GM11168 (cell line): ENCODE results near the gene CELA3A.
"Not testable (repeated sequence)": the region's sequence is repeated elsewhere in the genome, so short reads cannot be mapped to it uniquely, and the experiment has no call there.

Experiments
- in situ Hi-C: fragments of 300-500 bp; cut with MboI; formaldehyde crosslinking; loops from one replicate; pipeline ENCODE4 v1.12.0; 2022; ENCODE audit warnings: low sequenced_read_pairs; ENCODE audit not compliant: unreplicated experiment

The CELA3A gene, protein sequence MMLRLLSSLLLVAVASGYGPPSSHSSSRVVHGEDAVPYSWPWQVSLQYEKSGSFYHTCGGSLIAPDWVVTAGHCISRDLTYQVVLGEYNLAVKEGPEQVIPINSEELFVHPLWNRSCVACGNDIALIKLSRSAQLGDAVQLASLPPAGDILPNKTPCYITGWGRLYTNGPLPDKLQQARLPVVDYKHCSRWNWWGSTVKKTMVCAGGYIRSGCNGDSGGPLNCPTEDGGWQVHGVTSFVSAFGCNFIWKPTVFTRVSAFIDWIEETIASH

DNA sequence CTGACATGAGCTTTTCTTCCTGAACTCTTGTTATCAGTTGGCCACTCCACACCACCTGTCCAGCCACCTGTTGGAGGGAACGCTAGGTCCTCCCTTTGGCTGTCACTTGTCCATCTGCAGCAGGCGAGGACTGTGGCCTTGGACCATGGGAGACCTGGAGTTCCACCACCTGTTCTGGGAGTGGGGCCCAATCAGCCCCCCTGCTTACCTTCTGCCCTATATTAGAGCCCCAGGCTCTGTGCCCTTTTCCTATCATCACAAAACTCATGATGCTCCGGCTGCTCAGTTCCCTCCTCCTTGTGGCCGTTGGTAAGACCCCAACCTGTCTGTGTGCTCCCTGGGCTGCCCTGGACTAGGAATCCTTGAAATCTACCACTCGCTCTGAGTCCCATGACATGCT is at the start of gene CELA3A:
CELA3A (plus strand) TSS at position 249 of the 400 bp plus-strand sequence; CDS start at position 267, 18 bp downstream.
- in situ Hi-C loops, result no loop called here

DNA sequence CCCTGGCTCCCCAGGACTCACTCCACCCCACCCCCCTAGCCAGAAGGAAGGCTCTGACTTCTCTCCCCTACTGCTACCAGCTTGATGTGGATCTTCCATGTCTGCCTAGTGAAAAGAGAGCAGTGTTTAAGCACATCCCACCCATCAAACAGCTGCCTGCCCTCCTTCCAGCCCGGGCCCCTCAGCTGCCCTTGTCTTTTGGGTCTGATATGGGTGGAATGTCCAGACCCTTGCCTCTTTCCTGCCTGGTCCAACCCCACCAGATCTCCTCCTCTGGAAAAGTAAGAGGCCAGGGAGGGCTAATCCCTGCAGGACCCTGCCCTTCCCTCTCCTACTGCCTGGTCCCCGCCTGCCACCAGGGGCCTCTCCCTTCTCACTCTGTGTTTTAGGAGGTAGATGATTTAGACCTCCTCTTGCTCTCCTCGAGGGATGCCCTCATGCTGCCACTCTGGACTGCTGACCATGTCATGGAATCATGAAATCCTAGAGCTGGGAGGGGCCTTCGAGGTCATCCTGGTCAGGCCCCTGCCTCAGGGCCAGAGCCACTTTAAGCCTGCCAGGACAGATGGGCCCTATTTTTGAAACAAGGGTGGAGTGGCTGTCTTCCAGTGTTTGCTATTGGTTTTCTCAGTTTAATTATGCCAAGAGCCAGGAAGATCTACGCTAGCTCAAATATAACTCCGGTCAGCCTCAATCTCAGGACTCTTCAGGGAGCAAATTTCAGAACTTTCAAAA is 48.5 kb upstream of the CELA3A start:
- in situ Hi-C loops, result no loop called here

DNA sequence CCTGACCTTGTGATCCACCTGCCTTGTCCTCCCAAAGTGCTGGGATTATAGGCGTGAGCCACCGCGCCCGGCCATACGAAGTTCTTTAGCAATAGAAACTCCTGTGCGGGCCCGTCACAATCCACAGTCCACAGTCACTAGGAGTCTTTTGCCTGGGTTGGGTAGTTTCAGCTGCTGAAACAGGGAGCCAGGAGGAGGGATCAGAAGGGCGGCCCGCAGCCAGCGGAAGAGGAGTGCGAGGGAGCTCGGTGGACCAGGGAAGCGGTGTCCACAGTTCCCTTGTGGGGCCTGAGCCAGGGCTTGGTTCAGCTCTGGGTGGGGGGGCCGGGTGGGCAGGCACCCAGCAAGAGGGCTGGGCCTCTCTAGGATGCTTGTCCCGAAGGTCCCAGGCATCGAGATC is 46.4 kb upstream of the CELA3A start:
- in situ Hi-C loops, result no loop called here

DNA sequence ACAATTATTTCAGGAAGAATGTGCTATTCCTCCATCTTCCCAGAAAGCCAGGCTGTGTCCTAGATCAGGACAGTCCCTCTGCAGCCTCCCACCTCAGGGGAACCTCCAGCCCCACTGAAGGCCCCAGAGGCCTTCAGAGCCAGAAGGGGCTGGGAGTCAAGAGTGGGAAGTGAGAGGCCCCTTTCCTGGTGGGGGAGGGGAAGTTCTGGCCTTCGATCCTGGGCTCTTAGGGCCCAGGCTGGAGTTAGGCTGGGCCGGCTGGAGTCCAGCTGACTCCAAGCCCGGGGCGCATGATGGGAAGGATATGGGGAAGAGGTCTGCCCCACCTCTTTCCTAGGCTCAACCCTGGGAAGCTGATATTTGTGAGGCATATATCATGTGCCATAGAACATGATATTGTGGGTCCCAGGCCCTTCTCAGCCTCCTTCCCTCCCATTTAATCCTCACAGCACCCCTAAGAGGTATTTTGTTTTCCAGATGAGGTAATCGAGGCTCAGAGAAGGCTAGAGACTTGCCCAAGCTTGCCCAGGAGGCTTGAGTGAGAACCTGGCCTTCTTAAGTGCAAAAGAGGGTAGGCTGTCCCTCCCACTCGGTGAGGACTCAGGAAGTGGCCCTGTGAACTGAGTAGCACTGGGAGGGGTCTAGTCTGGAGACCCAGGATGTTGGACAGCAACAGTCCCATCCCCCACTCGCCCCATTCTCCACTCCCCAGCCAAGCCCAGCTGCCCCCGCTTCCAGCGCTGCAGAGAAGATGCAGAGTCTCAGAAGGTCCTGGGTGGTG is 45.8 kb upstream of the CELA3A start:
- in situ Hi-C loops, result no loop called here

DNA sequence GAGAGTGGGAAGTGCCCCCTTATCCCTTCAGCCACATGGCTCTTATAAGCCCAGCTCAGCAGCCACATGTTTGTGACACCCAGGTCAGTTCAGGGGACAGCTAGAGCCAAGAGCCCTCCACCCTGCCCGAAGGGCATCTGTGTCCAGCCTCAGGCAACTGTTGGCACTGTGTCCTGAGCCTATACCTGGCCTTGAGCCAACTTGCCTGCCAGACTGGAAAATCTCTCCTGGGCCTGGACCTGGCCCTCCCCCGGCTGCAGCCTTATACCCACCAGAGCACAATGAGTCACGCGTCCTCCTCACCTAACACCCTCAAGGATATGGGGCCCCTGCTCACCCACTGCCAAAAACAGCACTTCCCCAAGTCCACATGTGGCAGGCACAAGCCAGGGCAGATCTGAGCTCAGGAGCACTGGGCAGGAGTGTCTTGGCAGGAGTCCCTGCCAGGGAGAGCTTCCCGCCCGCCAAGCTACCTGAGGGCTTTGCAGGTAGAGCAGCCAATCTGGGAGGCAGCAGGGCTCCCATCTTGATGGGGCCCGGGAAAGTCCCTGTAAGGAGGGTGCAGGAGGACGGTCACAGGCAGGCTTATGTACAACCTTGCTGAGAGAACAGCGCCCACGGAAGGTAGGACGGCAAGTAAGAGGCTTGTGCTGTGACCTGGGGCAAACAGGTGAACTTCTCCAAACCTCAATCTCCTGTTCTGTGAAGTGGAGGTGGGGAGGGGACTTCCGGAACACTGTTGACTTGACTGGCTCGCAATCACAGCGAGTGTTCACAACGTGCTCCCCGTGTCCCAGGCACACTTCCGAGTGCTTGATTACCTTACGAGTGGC is 44.5 kb upstream of the CELA3A start:
- in situ Hi-C loops, result no loop called here

DNA sequence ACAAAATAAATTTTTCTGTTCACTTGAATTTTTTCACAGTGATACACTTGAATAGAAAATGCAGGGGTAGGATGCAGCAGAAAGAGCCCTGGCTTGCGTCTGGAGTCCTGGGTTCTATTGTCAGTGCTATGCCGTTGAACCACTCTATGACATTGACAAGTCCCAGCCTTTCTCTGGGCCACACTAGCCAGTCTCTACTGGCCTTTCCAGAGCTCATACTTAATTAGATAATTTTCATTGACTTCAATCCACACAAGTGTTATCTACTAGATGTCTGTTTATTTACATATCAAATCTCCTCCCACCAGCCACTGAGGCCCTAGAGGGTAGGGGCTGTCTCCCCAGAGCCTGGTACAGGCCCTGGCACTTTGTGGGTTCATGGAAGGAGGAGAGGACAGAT is 40.1 kb upstream of the CELA3A start:
- in situ Hi-C loops, result loop anchor here (10.0 kb wide), 1 partner anchor 297 kb away; the partner anchor contains the start of gene RAP1GAP

DNA sequence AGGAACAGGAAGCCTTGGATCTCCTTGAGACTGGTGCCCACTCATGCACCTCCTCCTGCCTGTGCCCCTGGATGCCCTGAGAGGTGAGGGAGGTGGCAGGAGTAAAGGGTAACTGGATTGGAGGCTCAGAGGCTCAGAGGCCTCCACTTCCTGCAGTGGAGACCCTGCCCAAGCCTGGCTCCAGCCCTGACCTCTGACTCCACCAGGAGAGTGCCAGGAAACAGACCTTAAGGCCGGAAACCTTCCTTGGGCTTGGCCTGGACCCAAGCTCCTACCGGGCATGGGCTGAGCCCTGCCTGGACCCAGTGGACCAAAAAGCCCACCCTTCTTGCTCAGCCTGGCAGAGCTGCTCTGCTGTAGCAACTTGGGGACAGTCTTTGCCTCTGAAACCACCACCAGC is 39.7 kb upstream of the CELA3A start:
- in situ Hi-C loops, result loop anchor here (10.0 kb wide), 1 partner anchor 297 kb away; the partner anchor contains the start of gene RAP1GAP

DNA sequence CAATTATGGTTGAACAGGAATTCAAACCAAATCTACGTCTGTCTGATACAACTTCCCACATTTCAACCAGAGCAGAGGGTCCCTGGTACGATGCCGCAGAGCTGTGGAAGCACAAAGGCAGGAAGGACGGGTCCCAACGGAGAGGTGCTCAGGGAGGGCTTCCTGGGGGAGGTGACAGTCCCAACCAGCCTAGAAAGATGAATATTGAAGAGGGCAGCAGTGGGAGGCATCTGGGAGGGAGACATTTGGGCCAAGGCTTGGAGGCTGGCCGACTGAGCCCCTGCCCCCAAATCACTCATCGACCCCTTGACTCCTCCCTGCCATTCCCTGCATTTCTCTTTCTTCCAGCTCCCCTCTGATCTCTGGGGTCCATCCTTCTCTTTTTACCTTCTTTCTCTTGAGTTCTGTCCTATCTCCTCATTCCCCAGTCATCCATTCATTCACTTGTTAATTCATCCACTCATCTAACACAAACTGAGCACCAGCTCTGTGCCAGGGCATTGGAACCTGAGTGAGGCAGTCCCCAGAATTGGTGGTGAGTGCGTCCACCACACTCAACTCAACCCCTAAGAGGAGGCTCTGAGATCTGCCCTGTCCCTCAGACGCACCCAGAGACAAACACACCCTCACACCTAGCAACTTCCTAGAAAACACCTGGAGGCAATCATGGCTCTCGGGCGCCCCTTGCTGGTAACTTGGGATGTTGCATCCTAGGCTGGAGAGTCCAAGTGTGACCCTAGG is 37.8 kb upstream of the CELA3A start:
- in situ Hi-C loops, result loop anchor here (10.0 kb wide), 1 partner anchor 299 kb away; the partner anchor contains the start of gene RAP1GAP

DNA sequence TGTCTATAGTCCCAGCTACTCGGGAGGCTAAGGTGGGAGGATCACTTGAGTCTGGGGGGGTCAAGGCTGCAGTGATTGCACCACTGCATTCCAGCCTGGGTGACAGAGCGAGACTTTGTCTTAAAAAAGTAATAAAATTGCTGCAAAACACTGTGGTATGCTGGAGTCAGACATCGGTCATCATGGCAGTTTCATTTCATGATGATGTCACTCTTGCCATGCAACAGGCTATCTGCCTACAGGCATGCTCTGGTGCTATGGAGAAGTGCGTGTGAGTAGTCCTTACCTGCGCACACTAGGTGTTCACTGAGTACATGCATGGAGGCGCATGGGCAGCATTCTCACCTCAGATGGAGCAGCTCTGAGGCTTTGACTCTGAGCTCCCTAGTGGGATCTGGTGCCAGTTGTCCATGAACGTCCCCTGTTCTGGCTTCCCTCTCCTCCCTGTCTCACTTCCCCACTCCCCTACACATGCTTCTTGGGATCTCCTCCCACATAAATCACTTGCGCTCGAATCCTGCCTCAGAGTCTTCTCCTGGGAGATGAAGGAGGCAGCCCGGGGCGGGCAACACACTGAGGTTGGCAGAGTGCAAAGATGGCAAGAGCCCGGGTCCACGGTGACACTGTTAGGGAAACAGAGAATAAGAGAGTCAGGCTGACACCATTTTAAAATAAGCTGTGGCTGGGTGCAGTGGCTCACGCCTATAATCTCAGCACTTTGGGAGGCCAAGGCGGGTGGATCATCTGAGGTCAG is 35.0 kb upstream of the CELA3A start:
- in situ Hi-C loops, result loop anchor here (10.0 kb wide), 1 partner anchor 302 kb away; the partner anchor contains the start of gene RAP1GAP

DNA sequence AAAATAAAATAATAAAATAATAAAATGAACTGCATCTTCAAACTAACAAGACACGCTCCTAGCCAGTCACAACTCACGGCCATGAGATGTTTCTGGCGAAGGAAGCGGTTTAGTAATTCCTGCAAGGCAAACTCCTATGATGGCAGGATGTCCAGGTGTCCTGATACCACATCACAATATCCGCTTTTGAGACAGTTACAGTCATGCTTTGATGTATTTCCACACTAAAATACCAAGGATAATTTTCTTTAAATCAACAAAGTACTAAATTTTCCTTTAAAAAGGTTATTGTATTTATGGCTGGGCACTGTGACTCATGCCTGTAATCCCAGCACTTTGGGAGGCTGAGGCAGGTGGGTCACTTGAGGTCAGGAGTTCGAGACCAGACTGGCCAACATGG is 34.2 kb upstream of the CELA3A start:
- in situ Hi-C loops, result loop anchor here (10.0 kb wide), 1 partner anchor 302 kb away; the partner anchor contains the start of gene RAP1GAP

DNA sequence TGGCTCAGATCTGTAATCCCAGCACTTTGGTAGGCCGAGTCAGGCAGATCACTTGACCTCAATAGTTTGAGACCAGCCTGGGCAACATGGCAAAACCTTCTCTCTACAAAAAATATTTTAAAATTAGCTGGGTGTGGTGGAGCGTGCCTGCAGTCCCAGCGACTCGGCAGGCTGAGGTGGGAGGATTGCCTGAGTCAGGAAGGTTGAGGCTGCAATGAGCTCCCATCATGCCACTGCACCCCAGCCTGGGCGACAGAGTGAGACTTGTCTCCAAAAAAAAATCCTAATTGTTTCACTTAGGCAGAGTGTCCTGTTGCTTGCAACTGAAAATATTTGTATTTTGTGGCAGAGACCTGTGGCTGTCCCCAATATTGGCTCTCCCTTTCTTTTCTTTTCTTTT is 32.4 kb upstream of the CELA3A start:
- in situ Hi-C loops, result loop anchor here (10.0 kb wide), 1 partner anchor 304 kb away; the partner anchor contains the start of gene RAP1GAP

DNA sequence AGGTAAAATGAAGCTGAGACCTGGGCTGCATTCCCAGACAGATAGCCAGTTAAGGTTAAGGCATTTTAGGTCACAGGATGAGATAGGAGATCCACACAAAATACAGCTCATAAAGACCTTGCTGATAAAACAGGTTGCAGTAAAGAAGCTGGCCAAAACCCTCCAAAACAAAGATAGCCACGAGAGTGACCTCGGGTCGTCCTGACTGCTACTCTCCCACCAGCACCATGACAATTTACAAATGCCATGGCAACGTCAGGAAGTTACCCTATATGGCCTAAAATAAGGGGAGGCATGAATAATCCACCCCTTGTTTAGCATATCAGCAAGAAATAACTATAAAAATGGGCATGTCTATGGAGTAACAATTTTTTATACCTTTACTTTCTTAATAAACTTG is 30.9 kb upstream of the CELA3A start:
- in situ Hi-C loops, result not testable (repeated sequence)

DNA sequence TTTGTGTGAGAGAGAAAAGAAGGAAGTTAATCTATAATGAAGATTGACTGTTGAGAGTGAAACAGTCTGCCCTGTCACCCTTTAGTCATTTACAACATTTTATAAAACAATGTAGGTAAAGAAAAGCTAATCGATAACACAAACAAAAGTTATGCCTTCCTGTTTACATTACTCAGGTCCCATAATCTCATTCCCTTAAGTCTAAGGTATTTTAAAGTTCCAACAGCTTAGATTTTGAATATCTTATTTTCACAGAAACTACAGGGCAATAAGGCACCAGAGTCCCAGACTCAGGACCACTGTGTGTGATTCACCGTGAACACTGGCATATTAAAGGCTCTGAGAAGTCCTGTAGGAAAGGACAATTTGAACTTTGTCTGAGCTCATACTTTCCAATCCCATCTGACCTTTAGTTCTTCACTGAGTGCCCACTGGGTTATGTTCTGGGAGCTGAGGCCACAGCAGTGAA is 28.4 kb upstream of the CELA3A start:
- in situ Hi-C loops, result not testable (repeated sequence)

DNA sequence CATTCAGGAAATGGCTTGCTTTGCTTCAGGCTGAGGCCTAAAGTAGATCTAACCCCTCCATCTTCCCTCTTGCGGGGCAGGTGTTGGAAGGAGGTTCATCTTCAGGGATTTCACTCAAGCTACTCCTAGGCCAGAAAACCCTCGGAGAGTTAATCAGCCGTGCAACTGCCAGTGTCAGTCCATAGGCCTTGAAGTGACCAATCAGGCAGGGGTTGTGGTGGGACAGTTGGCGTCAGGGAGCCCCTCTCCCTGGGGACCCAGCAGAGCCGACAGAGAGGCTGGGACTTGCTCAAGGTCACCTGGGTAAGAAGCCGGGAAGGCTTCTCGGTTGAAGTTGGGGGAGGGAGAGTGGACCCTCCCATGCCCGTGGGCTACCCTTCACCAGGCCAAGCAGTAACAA is 27.5 kb upstream of the CELA3A start:
- in situ Hi-C loops, result not testable (repeated sequence)

DNA sequence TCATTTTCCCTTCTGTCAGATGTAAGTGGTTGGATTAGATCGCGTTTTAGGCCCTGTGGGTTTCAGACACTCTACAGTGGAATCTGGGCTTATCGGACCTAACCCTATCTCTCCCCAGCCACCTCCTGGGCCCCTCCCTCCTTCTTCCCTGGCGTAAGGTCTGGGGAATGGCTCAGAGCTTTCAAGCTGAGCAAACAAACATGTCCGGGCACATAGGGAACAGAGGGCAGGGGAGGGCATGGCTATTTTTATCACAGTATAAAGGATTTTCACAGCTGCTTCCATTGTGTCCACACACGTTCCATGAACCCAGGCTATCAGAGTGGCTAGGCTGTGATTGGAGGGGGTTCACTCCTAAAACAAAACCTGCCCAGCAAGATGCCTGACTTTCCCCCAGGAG is 26.8 kb upstream of the CELA3A start:
- in situ Hi-C loops, result not testable (repeated sequence)

DNA sequence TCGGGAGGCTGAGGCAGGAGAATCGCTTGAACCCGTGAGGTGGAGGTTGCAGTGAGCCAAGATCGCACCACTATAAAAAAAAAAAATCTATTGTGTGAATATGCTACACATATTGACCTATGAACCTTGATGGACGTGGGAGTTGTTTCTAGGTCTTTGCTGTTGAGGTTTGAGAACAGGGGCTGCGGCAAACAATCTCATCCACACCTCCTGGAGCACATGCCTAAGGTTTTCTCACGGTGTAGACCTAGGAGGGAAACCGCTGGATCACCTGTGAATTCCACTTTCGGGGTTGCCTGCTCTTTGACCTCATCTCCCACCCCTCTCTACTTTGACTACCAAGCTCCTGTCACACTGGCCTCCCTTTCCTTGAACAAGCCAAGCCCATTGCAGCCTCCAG is 26.2 kb upstream of the CELA3A start:
- in situ Hi-C loops, result not testable (repeated sequence)

DNA sequence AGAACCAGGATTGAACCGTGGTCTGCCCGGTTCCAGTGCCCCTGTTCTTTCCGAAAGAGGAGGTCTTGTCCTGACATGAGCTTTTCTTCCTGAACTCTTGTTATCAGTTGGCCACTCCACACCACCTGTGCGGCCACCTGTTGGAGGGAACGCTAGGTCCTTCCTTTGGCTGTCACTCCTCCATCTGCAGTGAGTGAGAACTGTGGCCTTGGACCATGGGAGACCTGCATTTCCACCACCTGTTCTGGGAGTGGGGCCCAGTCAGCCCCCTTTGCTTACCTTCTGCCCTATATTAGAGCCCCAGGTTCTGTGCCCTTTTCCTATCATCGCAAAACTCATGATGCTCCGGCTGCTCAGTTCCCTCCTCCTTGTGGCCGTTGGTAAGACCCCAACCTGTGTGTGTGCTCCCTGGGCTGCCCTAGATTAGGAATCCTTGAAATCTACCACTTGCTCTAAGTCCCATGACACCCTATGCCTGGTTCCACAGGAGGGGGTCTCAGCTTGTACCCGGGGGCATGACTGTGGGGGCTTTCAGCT is 24.7 kb upstream of the CELA3A start, which contains the start of gene CELA3B:
CELA3B (plus strand) TSS at position 320 of the 537 bp plus-strand sequence; CDS start at position 338, 18 bp downstream.
- in situ Hi-C loops, result not testable (repeated sequence)

DNA sequence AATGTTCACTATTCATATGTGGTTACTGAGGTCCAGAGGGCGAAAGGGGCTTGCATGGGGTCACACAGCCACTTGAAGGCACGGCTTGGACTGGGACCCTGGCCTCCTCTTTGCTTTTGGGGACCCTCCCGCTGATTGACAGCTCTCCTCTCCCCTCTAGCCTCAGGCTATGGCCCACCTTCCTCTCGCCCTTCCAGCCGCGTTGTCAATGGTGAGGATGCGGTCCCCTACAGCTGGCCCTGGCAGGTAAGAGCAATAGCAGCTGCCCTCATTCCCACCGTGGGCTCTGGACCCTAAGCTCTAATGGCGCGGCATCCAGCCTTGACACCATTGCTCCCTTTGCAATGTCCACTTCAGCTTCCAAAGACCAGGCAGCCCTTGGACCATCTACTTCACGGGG is 23.2 kb upstream of the CELA3A start:
- in situ Hi-C loops, result not testable (repeated sequence)
